CD4-positive, alpha-beta T cell treated with Interleukin-1 beta for 1 hour (primary cell): Measurements from ENCODE around the gene EGF.
"Not testable (repeated sequence)": the region's sequence is repeated elsewhere in the genome, so short reads cannot be mapped to it uniquely, and the experiment has no call there.

Experiments used
- DNase-seq, 2 donors: peaks; one replicate each; pipeline ENCODE4 v3.0.0-alpha.2; 2020 to 2022

The EGF gene

DNA sequence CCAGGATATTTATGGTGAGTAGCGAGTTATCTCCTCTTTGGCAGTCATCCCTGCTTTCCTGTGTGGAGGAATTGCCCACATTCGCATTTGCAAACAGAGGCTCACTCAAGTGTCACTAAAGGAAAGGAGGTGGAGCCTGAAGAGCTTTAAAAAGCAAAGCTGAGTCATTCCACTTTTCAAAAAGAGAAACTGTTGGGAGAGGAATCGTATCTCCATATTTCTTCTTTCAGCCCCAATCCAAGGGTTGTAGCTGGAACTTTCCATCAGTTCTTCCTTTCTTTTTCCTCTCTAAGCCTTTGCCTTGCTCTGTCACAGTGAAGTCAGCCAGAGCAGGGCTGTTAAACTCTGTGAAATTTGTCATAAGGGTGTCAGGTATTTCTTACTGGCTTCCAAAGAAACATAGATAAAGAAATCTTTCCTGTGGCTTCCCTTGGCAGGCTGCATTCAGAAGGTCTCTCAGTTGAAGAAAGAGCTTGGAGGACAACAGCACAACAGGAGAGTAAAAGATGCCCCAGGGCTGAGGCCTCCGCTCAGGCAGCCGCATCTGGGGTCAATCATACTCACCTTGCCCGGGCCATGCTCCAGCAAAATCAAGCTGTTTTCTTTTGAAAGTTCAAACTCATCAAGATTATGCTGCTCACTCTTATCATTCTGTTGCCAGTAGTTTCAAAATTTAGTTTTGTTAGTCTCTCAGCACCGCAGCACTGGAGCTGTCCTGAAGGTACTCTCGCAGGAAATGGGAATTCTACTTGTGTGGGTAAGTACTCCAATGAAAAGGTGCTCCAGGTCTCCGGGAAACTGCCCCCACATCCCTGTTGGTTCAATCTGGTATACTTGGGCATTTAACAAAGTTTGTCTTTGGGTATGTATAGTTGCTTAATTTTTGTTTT lies at the start of gene EGF:
EGF (plus strand) TSS at position 178 of the 890 bp plus-strand sequence; CDS start at position 631, 453 bp downstream.
- DNase-seq: no peak

- DNase-seq: no peak
Measured at GRCh38 chr4:109864134-109864533, 48.5 kb upstream of the EGF start.

DNA sequence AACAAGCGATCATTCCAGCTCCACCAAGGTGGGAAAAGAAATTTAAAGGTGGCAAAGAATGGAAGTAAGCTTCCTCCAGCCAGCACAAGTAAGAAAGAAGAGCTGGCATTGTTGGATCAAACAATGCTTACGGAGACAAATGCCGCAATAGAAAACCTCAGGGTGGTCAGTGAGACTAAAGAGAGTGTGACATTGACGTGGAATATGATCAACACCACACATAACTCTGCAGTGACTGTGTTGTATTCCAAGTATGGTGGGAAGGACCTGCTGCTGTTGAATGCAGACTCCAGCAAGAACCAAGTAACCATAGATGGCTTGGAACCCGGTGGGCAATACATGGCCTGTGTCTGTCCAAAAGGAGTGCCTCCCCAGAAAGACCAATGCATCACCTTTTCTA lies 42.6 kb upstream of the EGF start:
- DNase-seq: no peak

GRCh38 chr4:109872065-109872464 lies 40.6 kb upstream of the EGF start:
- no peak for DNase-seq

GRCh38 chr4:109872950-109873656 lies 39.6 kb upstream of the EGF start:
- DNase-seq: no peak

DNA sequence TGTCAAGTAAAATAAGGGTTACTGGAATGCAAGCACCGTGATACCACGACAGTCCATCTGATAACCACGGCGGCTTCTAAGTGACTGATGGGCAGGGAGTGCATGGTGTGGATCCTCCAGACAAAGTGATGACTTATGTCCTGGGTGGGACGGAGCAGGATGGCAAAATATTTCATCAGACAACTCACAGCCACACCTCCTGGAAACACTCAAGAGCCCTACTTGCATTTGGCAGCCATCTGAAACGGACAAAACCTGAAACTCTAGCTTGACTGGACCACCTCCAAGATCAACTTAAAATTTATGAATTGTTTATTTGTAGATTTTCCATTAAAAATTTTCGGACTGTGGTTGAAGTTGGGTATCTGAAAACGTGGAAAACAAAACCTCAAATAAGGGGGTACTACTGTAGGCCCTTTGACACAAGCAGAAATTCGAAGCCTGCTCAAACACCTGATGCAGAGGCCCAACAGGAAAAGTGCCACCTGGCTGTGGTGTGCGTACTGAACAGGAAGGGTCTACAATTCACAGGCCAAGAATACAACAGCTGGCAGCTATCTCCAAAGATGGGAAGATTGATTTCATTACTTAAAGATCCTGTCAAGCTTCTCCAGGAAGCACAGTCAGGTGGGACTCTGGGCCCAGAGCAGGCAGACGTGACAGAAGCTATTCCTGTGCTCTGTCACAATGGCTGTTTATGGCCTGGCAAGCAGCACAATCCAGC lies 38.7 kb upstream of the EGF start:
- DNase-seq: no peak

GRCh38 chr4:109875106-109875505 lies 37.6 kb upstream of the EGF start:
- DNase-seq: no peak

DNA sequence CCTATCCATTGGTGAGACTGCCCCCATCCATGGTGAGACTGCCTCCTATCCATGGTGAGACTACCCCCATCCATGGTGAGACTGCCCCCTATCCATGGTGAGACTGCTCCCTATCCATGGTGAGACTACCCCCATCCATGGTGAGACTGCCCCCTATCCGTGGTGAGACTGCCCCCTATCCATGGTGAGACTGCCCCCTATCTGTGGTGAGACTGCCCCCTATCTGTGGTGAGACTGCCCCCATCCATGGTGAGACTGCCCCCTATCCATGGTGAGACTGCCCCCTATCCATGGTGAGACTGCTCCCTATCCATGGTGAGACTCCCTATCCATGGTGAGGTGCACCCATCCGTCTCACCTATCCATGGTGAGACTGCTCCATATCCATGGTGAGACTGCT lies 37.1 kb upstream of the EGF start:
- not testable (repeated sequence) for DNase-seq

GRCh38 chr4:109876634-109877265 lies 35.9 kb upstream of the EGF start:
- DNase-seq: no peak

DNA sequence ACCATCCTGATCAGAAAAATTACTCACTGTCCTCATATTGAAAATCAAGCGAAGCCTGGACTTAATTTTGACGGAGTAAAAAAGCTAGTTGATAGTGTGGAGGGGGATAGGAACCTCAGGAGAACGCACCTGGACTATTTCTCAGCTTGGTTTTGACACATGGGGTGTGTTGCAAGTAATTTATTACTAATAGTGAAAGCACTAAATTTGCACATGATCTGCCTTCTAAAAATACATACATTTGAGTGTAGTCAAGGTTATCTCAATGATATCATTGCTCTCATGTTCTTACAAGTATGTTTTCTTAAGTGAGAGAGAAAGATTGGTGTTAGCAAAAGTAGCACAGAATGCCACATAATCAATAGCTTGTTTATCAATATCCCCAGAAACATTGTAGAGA lies 35.3 kb upstream of the EGF start:
- DNase-seq: no peak

GRCh38 chr4:109878355-109878754 lies 34.3 kb upstream of the EGF start:
- DNase-seq: no peak

GRCh38 chr4:109879081-109879480 lies 33.6 kb upstream of the EGF start:
- DNase-seq: no peak

DNA sequence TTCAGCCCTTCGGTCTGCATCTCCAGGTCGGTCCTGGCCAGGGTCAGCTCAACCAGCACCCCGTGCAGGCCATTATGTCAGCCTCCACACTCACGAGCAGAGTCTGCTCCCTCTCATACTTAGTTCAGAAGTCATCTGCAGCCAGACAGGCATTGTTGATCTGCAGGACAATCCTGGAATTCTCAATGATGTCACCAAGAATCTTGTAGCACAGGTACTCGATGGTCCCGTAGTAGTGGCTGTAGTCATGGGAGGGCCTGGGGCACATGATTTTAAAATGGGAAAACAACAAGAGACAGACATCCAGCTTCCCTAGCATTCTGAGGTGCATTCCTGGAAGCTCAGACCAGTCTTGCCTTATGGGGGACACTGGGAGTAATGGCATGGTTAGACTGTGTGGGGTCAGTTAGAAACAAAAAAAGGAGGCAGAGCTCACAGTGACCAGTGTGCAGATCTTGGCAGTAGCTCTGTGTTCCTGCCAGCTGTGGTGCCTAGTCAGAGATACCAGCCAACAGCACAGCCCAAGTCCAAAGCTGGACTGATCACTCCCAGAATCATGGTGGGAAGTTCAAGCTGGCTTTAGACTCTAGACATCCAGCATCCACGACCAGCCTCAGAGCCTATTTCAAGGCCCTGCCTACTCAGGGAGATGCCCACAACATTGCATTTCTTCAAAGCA lies 32.9 kb upstream of the EGF start:
- no peak for DNase-seq

GRCh38 chr4:109886303-109886702 lies 26.4 kb upstream of the EGF start:
- no peak for DNase-seq

- no peak for DNase-seq
Measured at GRCh38 chr4:109887071-109887470, 25.6 kb upstream of the EGF start.

- no peak for DNase-seq
Measured at GRCh38 chr4:109890076-109890475, 22.6 kb upstream of the EGF start.

- no peak for DNase-seq
Measured at GRCh38 chr4:109902559-109903251, 10.0 kb upstream of the EGF start.

DNA sequence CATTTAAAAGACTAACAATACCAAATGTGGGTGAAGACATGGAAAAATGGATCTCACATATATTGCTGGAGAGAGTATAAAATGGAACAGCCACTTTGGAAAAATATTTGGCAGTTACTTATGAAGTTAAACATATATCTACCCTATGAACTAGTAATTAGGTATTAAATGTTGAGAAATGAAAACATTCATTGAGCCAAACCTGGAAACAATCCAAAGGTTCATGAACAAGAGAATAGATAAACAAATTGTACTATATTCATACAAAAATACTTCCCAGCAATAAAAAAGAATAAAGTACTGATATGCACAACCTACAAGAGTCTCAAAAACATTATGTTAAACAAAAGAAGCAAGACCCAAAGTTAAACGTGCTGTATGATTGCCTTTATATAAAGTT lies 4.0 kb upstream of the EGF start:
- no peak for DNase-seq

DNA sequence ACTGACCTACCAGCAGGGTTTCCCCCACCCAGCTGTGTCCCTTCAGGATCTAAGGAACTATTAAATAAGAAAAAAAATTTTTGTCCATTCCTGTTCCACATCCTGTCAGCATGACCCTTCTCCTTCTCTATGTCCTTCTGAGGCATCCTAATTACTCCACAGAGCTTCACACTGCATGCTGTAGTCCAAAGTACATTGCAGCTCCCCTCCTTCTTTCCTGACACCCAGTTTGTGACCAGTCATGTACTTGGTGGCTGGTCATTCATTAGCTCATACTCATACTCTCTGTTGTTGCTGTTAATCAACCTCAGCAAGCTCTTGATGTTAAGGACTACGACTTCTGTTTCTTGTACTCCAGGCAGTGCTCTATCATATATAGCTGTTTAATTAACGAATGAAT lies 2.4 kb upstream of the EGF start:
- DNase-seq: no peak

DNA sequence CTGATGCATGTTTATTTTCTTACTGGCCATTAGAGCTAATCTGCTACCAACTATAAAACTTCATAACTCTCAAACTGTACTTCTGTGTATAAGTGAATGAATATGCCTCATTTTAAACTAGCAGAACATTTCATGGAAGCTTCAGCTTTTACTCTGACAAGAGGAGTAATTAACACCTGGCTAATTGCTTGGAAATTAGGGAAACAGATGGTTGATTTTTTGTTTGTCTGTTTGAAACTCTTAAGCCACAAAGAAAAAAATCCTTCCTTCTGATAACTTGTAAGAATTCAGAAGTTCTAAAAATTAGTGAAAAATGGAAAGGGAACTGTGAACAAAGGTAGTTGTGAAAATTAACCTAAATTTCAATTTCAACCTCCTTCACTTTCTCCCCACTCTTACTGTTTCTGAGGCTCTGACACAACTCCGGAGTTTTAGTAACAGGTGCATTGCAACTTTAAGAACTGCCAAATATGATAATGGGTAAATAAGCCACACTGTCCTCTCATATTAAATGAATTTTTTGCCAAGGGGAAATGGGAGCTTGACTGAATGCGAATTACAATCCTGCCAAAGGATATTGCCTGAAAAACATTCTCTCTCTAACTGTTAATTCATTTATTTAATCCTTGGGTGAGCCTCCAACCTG lies 1.0 kb downstream of the EGF start:
- no peak for DNase-seq

DNA sequence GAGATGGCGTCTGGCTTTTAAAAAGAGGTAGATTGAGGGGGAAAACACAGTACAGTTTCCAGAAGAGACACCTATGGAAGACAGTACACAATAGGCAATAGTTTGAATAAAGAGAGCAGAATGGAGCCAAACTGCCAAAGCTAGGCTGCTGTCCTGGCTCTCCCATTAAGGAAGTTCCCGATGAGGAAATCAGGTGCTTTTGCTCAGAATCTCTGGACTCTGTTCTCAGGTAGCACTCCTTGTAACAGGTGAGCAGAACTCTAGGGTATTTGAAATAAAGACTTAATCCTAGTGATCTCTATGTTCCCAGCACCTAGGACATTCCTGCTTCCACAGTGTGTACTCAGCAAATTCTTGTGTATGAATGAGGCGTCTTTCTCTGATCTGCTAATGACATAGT lies 1.6 kb downstream of the EGF start:
- no peak for DNase-seq
